PC-9 (cell line): ENCODE data around the gene MT1E.

Source experiments
- CTCF ChIP-seq: fragments of 200-600 bp; sonication (generic); conservative IDR thresholded peaks from 2 replicates; pipeline ENCODE4 v1.6.1; 2017; ENCODE audit warnings: mixed run types, antibody characterized with exemption, mild to moderate bottlenecking, moderate library complexity
- EZH2 ChIP-seq: fragments of 200-600 bp; sonication (generic); IDR thresholded peaks from 2 replicates; pipeline ENCODE4 v1.8.0; 2017; ENCODE audit warnings: antibody characterized with exemption, low read depth

DNA sequence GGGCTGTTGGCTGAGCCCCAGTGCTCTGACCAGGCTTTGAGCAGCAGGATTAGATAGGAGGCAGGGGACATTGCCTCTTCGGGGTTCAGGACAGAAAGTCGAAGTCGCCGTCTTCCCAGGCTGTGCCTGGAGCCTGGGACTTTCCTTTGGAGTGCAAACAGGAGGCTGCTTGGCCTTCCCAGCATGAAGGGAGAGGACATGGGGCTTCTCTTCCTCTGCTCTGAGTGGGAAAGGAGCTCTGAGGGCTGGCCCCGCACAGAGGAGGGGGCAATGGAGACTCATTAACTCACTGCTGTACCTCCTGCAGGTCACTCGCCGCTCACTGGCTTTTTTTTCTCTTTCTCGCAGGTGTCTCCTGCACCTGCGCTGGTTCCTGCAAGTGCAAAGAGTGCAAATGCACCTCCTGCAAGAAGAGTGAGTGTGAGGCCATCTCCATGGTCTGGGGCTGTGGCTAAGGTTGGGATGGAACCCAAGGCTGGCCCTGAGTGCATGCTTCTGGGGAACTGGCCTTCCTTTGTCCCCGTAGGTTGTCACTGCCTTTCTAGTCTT, 32.8 kb downstream of the MT1E start:
- TF ChIP-seq CTCF (no peak), EZH2 (no peak)
